ENCODE measurements around the gene CEP89.

DNA sequence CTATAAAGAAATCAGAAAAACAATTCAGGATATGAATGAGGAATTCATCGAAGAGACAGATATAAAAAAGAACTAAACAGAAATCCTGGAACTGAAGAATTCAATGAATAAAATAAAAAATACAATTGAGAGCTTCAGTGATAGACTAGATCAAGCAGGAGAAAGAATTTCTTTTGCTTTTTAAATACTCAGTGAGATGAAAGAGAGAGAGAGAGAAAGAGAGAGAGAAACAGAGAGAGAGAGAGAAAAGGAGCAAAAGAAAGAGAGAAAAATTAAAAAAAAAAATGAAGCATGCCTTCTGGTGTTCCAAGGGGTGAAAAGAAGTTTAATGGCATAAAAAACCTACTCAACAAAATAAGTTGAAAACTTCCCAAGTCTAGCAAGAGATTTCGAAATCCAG is 80.1 kb downstream of the CEP89 start:
- TF ChIP-seq, protein P1, sequence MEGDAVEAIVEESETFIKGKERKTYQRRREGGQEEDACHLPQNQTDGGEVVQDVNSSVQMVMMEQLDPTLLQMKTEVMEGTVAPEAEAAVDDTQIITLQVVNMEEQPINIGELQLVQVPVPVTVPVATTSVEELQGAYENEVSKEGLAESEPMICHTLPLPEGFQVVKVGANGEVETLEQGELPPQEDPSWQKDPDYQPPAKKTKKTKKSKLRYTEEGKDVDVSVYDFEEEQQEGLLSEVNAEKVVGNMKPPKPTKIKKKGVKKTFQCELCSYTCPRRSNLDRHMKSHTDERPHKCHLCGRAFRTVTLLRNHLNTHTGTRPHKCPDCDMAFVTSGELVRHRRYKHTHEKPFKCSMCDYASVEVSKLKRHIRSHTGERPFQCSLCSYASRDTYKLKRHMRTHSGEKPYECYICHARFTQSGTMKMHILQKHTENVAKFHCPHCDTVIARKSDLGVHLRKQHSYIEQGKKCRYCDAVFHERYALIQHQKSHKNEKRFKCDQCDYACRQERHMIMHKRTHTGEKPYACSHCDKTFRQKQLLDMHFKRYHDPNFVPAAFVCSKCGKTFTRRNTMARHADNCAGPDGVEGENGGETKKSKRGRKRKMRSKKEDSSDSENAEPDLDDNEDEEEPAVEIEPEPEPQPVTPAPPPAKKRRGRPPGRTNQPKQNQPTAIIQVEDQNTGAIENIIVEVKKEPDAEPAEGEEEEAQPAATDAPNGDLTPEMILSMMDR (optimal IDR thresholded peaks at IDR 0.05 in 1 of 3, IDR thresholded peaks at IDR 0.05 in 1 of 3, conservative IDR thresholded peaks at IDR 0.05 in 1 of 3; ENCODE audit: extremely low read depth in 1 of 3, insufficient read depth in 2 of 3, low read length in 3 of 3): no peak
- no peak for TF ChIP-seq EZH2 (IDR thresholded peaks at IDR 0.05; ENCODE audit: low read length)
